Gastroesophageal sphincter (tissue), 3 donors: Measurements from ENCODE around the gene FAM78B.

Source experiments
- CTCF ChIP-seq, 4 experiments: fragments of 200-600 bp in 2 of 4; fragments of 450-650 bp in 2 of 4; sonication (generic) in 1 of 4; IDR thresholded peaks; one replicate each; pipeline ENCODE4 v1.5.1; 2017 to 2019; ENCODE audit warnings: antibody characterized with exemption in 4 of 4, mild to moderate bottlenecking in 2 of 4, moderate library complexity in 2 of 4
- EP300 ChIP-seq: sonication (generic); formaldehyde crosslinking; IDR thresholded peaks from one replicate; pipeline ENCODE4 v1.6.1; 2017; ENCODE audit warnings: antibody characterized with exemption, mild to moderate bottlenecking
- POLR2A ChIP-seq, 2 donors: fragments of 450-650 bp; IDR thresholded peaks; one replicate each; pipeline ENCODE4 v1.6.1; 2017; ENCODE audit warnings: antibody characterized with exemption in 2 of 2, mild to moderate bottlenecking in 2 of 2, moderate library complexity in 1 of 2

- TF ChIP-seq CTCF (IDR thresholded peaks at IDR 0.05) (no peak), POLR2A (IDR thresholded peaks at IDR 0.05) (no peak), EP300 (no peak)
Observed at GRCh38 chr1:166040202-166040997, 126.4 kb downstream of the FAM78B start.
